Prostate gland (tissue), 2 donors: Measurements from ENCODE around the gene INHBE. TPM values are rescaled to one million over a fixed set of nuclear protein-coding genes. Genes with fewer than 3 reads are reported as not detected.
"Not testable (repeated sequence)": the region's sequence is repeated elsewhere in the genome, so short reads cannot be mapped to it uniquely, and the experiment has no call there.

Experiments used
- DNase-seq: peaks from one replicate; pipeline ENCODE4 v3.0.0-alpha.2; 2019; ENCODE audit warnings: low spot score
- H3K27ac ChIP-seq, 2 donors: fragments of 200-600 bp; sonication (generic); 2 replicates each; pipeline ENCODE4 v1.5.1; 2017 to 2019
- H3K27me3 ChIP-seq: fragments of 200-600 bp; sonication (generic); replicated peaks from 2 replicates; pipeline ENCODE4 v1.5.1; 2019; ENCODE audit not compliant: insufficient read depth
- H3K36me3 ChIP-seq, 2 donors: fragments of 200-600 bp; sonication (generic); 1 replicate in 1 of 2; 2 replicates in 1 of 2; pipeline versions ENCODE4 v1.5.1 to v1.8.1; 2017 to 2019
- H3K4me1 ChIP-seq: fragments of 200-600 bp; sonication (generic); replicated peaks from 2 replicates; pipeline ENCODE4 v1.5.1; 2019
- H3K4me3 ChIP-seq, 2 donors: fragments of 200-600 bp; sonication (generic); 2 replicates each; pipeline ENCODE4 v1.5.1; 2017 to 2019
- H3K9me3 ChIP-seq: fragments of 200-600 bp; sonication (generic); 2 replicates; pipeline ENCODE4 v1.5.1; 2017
- POLR2A ChIP-seq: fragments of 450-650 bp; IDR thresholded peaks from one replicate; pipeline ENCODE4 v1.6.1; 2016; ENCODE audit warnings: antibody characterized with exemption, mild to moderate bottlenecking
- POLR2AphosphoS5 ChIP-seq: sonication (generic); formaldehyde crosslinking; IDR thresholded peaks from one replicate; pipeline ENCODE4 v1.6.1; 2017; ENCODE audit warnings: antibody characterized with exemption
- WGBS: methylation state at CpG from one replicate; pipeline ENCODE4 v1.1.5; 2018; 5-methylcytosine and 5-hydroxymethylcytosine counted together
- intact Hi-C: fragments of 100-400 bp; cut with DNase I; formaldehyde crosslinking; loops from one replicate; pipeline ENCODE4 v1.14.2; 2022
- total RNA-seq, 2 donors: library from RNA; depleted of rRNA; stranded (reverse); fragments of >200 nt; gene quantifications; one replicate each; pipeline ENCODE4 v1.1.0, GENCODE V29; 2016
- TF ChIP-seq, protein P1 (sequence below), 4 experiments: fragments of 200-600 bp in 2 of 4; fragments of 450-650 bp in 2 of 4; sonication (generic) in 2 of 4; IDR thresholded peaks; 1 replicate in 3 of 4; 2 replicates in 1 of 4; pipeline ENCODE4 v1.5.1; 2016 to 2019; ENCODE audit warnings: antibody characterized with exemption in 4 of 4, mild to moderate bottlenecking in 2 of 4, moderate library complexity in 2 of 4

Gene INHBE
- total RNA-seq, 2 donors from 2014 or later: not detected

DNA sequence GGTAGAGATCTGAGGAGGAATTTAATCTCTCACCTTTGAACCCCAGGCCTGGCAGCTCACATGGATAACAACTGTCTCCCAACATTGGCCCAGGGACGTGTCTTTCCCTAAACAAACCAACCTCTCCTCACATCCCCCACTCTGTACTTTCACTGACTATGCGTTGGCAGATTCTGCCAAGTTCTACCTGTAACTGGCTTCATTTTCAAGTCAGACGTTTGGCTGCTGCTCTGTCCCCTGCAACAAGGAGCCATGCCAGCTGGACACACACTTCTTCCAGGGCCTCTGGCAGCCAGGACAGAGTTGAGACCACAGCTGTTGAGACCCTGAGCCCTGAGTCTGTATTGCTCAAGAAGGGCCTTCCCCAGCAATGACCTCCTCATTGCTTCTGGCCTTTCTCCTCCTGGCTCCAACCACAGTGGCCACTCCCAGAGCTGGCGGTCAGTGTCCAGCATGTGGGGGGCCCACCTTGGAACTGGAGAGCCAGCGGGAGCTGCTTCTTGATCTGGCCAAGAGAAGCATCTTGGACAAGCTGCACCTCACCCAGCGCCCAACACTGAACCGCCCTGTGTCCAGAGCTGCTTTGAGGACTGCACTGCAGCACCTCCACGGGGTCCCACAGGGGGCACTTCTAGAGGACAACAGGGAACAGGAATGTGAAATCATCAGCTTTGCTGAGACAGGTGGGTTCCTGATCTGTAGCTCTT is 20.4 kb upstream of the INHBE start, which contains the start of gene INHBC:
Gene INHBC, plus strand, starts transcription at position 268 of the 707 bp plus-strand sequence. Its CDS starts 103 bp downstream, at position 371.
- intact Hi-C loops: no loop called here
- no peaks in the 10 kb centered on the region for H3K27me3 ChIP-seq

DNA sequence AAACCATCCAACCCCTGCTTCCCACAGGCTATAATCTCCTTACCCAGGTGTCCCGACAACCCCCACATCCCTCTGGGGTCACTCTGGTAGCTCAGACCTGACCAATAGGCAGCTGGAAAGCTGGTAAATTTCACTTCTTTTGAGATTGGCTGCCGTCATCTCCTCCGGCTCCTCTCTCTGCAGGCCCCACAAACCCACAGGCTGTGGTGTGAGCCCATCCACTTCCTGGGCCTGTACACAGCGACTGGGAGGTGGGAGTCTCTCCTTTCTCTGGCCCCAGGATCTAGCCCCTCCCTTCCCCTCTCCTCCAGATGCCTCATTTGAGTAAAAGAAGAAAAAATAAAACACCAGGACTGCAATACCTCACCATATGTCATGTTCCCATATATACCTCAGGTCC is 19.8 kb upstream of the INHBE start:
- intact Hi-C loops: no loop called here
- no peak for DNase-seq
- no peaks in the 10 kb centered on the region for H3K36me3 ChIP-seq
- H3K27me3 ChIP-seq: no peaks in the 10 kb centered on the region
- TF ChIP-seq, protein P1, sequence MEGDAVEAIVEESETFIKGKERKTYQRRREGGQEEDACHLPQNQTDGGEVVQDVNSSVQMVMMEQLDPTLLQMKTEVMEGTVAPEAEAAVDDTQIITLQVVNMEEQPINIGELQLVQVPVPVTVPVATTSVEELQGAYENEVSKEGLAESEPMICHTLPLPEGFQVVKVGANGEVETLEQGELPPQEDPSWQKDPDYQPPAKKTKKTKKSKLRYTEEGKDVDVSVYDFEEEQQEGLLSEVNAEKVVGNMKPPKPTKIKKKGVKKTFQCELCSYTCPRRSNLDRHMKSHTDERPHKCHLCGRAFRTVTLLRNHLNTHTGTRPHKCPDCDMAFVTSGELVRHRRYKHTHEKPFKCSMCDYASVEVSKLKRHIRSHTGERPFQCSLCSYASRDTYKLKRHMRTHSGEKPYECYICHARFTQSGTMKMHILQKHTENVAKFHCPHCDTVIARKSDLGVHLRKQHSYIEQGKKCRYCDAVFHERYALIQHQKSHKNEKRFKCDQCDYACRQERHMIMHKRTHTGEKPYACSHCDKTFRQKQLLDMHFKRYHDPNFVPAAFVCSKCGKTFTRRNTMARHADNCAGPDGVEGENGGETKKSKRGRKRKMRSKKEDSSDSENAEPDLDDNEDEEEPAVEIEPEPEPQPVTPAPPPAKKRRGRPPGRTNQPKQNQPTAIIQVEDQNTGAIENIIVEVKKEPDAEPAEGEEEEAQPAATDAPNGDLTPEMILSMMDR (IDR thresholded peaks at IDR 0.05): no peak
- TF ChIP-seq POLR2AphosphoS5: no peak
- TF ChIP-seq POLR2A: no peak
- no peaks in the 10 kb centered on the region for H3K9me3 ChIP-seq
- H3K4me3 ChIP-seq: no peak overlapping the region
- 88% methylated on average over 4 of the region's 4 CpGs for WGBS
- no peak overlapping the region for H3K27ac ChIP-seq
- H3K4me1 ChIP-seq: no peaks in the 10 kb centered on the region

More for the DNA sequence above, 20.4 kb upstream of the INHBE start, which contains the start of gene INHBC:
- no peaks in the 10 kb centered on the region for H3K36me3 ChIP-seq
- DNase-seq: no peak
- no peak for TF ChIP-seq POLR2AphosphoS5
- no peak for TF ChIP-seq POLR2A
- TF ChIP-seq, protein P1 (IDR thresholded peaks at IDR 0.05): no peak
- H3K9me3 ChIP-seq: no peaks in the 10 kb centered on the region
- no peaks in the 10 kb centered on the region for H3K4me1 ChIP-seq
- no peak within 1 kb of the TSS for H3K4me3 ChIP-seq
- 67% methylated on average over 8 of the region's 8 CpGs for WGBS
- H3K27ac ChIP-seq: no peak within 1 kb of the TSS

DNA sequence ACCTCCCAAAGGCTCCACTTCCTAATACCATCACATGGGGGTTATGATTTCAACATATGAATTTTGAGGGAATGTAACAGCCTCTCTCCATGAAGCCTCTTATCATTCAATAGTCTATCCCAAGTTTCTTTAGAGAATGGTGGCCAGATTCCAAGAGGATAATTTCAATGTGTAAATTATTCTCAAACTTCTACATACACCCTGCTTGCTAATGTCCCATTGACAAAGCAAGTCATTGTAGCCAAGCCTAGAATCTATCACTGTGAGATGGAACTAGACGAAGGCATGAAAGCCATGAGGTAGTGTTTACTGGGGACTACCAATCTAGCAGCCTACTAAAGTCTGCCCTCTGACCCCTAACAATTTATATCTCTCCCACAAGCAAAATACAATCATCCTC is 16.7 kb upstream of the INHBE start:
- H3K4me1 ChIP-seq: no peaks in the 10 kb centered on the region
- TF ChIP-seq POLR2A (no peak), POLR2AphosphoS5 (no peak)
- TF ChIP-seq, protein P1 (IDR thresholded peaks at IDR 0.05): no peak
- H3K9me3 ChIP-seq: no peaks in the 10 kb centered on the region
- no peaks in the 10 kb centered on the region for H3K27me3 ChIP-seq
- intact Hi-C loops: no loop called here
- no peaks in the 10 kb centered on the region for H3K36me3 ChIP-seq
- WGBS: 89% methylated on average over 1 of the region's 1 CpG
- no peak overlapping the region for H3K27ac ChIP-seq
- no peak overlapping the region for H3K4me3 ChIP-seq
- DNase-seq: no peak

DNA sequence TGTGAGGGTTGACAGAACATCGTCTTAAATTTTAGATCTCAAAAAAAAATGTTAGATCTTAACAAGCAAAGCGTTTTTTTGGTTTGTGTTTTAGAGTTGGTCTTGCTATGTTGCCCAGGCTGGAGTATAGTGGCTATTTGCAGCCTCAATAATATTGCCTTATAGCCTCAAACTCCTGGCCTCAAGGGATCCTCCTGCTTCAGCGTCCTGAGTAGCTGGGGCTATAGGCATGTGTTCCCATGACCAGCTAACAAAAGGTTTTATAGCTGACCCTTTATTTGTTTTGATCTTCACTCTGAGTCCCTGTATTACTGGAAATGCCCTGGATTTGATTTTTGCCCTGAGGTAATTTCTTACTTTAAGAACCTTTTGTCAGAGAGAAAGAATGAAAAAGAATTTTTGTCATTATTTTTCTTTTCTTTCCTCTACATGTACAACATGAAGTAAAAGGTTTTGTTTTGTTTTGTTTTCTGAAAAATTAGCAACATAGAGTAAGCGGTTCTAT is 15.3 kb upstream of the INHBE start:
- TF ChIP-seq POLR2AphosphoS5 (no peak), POLR2A (no peak)
- TF ChIP-seq, protein P1 (IDR thresholded peaks at IDR 0.05): no peak
- intact Hi-C loops: no loop called here
- H3K4me3 ChIP-seq: no peak overlapping the region
- H3K4me1 ChIP-seq: no peaks in the 10 kb centered on the region
- H3K27me3 ChIP-seq: no peaks in the 10 kb centered on the region
- no peak overlapping the region for H3K27ac ChIP-seq
- no peaks in the 10 kb centered on the region for H3K36me3 ChIP-seq
- no peak for DNase-seq
- 57% methylated on average over 4 of the region's 4 CpGs for WGBS
- no peaks in the 10 kb centered on the region for H3K9me3 ChIP-seq

DNA sequence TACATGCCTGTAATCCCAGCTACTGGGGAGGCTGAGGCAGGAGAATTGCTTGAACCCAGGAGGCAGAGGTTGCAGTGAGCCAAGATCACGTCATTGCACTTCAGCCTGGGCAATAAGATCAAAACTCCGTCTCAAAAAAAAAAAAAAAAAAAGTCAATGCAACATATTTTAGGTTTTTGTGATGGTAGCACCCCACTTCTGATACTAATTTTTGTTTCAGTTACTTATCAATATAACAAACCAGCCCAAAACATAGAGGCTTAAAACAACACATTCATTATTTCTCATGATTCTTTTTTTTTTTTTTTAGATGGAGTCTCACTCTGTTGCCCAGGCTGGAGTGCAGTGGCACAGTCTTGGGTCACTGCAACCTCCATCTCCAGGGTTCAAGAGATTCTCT is 13.7 kb upstream of the INHBE start:
- H3K27ac ChIP-seq, intact Hi-C loops, H3K9me3 ChIP-seq, DNase-seq, H3K27me3 ChIP-seq, H3K4me1 ChIP-seq, H3K36me3 ChIP-seq, H3K4me3 ChIP-seq: not testable (repeated sequence)
- WGBS: 78% methylated on average over 2 of the region's 2 CpGs
